ENCODE data around the gene YWHAH.

DNA sequence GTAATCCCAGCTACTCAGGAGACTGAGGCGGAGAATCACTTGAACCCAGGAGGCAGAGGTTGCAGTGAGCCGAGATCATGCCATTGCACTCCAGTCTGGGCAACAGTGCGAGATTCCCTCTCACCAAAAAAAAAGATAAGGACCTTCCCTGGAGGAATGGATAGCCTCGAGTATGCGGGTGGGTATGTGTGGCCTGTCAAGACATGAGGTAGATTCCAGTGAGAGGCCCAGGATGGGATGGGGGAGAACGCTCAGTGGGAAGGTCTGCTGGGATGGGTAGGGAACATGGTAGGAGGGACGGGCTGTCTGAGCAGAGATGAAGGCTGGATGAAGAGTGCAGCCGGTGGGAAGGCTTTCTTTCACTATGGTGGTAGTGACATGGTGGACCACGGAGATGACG, 39.0 kb upstream of the YWHAH start:
- TF ChIP-seq, protein P1, sequence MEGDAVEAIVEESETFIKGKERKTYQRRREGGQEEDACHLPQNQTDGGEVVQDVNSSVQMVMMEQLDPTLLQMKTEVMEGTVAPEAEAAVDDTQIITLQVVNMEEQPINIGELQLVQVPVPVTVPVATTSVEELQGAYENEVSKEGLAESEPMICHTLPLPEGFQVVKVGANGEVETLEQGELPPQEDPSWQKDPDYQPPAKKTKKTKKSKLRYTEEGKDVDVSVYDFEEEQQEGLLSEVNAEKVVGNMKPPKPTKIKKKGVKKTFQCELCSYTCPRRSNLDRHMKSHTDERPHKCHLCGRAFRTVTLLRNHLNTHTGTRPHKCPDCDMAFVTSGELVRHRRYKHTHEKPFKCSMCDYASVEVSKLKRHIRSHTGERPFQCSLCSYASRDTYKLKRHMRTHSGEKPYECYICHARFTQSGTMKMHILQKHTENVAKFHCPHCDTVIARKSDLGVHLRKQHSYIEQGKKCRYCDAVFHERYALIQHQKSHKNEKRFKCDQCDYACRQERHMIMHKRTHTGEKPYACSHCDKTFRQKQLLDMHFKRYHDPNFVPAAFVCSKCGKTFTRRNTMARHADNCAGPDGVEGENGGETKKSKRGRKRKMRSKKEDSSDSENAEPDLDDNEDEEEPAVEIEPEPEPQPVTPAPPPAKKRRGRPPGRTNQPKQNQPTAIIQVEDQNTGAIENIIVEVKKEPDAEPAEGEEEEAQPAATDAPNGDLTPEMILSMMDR (IDR thresholded peaks at IDR 0.05; ENCODE audit: insufficient read depth, low read length), result no peak
- no peak for TF ChIP-seq GABPA (IDR thresholded peaks at IDR 0.05; ENCODE audit: low read depth)
- TF ChIP-seq, protein P2, sequence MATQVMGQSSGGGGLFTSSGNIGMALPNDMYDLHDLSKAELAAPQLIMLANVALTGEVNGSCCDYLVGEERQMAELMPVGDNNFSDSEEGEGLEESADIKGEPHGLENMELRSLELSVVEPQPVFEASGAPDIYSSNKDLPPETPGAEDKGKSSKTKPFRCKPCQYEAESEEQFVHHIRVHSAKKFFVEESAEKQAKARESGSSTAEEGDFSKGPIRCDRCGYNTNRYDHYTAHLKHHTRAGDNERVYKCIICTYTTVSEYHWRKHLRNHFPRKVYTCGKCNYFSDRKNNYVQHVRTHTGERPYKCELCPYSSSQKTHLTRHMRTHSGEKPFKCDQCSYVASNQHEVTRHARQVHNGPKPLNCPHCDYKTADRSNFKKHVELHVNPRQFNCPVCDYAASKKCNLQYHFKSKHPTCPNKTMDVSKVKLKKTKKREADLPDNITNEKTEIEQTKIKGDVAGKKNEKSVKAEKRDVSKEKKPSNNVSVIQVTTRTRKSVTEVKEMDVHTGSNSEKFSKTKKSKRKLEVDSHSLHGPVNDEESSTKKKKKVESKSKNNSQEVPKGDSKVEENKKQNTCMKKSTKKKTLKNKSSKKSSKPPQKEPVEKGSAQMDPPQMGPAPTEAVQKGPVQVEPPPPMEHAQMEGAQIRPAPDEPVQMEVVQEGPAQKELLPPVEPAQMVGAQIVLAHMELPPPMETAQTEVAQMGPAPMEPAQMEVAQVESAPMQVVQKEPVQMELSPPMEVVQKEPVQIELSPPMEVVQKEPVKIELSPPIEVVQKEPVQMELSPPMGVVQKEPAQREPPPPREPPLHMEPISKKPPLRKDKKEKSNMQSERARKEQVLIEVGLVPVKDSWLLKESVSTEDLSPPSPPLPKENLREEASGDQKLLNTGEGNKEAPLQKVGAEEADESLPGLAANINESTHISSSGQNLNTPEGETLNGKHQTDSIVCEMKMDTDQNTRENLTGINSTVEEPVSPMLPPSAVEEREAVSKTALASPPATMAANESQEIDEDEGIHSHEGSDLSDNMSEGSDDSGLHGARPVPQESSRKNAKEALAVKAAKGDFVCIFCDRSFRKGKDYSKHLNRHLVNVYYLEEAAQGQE (IDR thresholded peaks at IDR 0.05; ENCODE audit: insufficient replicate concordance, low read depth), result no peak

All from HL-60 (cell line).